Astrocyte (in vitro differentiated cells and primary cell): Measurements from ENCODE around the gene TRPM3. TPM values are rescaled to one million over a fixed set of nuclear protein-coding genes. Genes with fewer than 3 reads are reported as not detected.
A peak's percentile ranks its signal among the peaks of the same experiment; 100 is the strongest.

Experiments used
- DNase-seq: peaks from one replicate; pipeline ENCODE4 v3.0.0-alpha.2; 2010; ENCODE audit warnings: low read depth
- FAIRE-seq: peaks from 2 replicates; lab custom pipeline; 2011; peaks lifted over from hg19 to GRCh38; lab: Jason Lieb, UNC
- H2AFZ ChIP-seq: 2 replicates; pipeline ENCODE4 v1.6.0; 2012; ENCODE audit warnings: low read depth, low read length, inconsistent platforms
- H3K27ac ChIP-seq: 2 replicates; pipeline ENCODE4 v1.5.1; 2011; ENCODE audit warnings: low read depth, low read length, inconsistent platforms
- H3K27me3 ChIP-seq: 2 replicates; pipeline ENCODE4 v1.6.0; 2011; ENCODE audit warnings: low read length, inconsistent platforms; ENCODE audit not compliant: insufficient read depth
- H3K36me3 ChIP-seq: 2 replicates; pipeline ENCODE4 v1.5.1; 2011; ENCODE audit warnings: low read length, inconsistent platforms; ENCODE audit not compliant: insufficient read depth
- H3K4me1 ChIP-seq: 2 replicates; pipeline ENCODE4 v1.5.1; 2011; ENCODE audit warnings: low read length, inconsistent platforms; ENCODE audit not compliant: insufficient read depth
- H3K4me2 ChIP-seq: 2 replicates; pipeline ENCODE4 v1.6.0; 2012; ENCODE audit warnings: low read length, inconsistent platforms
- H3K4me3 ChIP-seq: 2 replicates; pipeline ENCODE4 v1.5.1; 2011; ENCODE audit warnings: low read depth, mild to moderate bottlenecking, low read length, inconsistent platforms; ENCODE audit not compliant: insufficient read depth
- H3K79me2 ChIP-seq: 2 replicates; pipeline ENCODE4 v1.6.0; 2012; ENCODE audit warnings: mild to moderate bottlenecking, low read length, inconsistent platforms; ENCODE audit not compliant: insufficient read depth
- H3K9ac ChIP-seq: 2 replicates; pipeline ENCODE4 v1.6.0; 2012; ENCODE audit warnings: mild to moderate bottlenecking, low read length, inconsistent platforms
- H3K9me3 ChIP-seq: 2 replicates; pipeline ENCODE4 v1.5.1; 2012; ENCODE audit warnings: low read depth, mild to moderate bottlenecking, low read length, inconsistent platforms; ENCODE audit not compliant: insufficient read depth
- H4K20me1 ChIP-seq: 2 replicates; pipeline ENCODE4 v1.6.0; 2012; ENCODE audit warnings: low read length, inconsistent platforms; ENCODE audit not compliant: insufficient read depth
- H3K27ac Mint-ChIP-seq: one replicate; pipeline ENCODE4 v1.8.0; 2021; ENCODE audit warnings: mild to moderate bottlenecking, mixed read lengths; ENCODE audit not compliant: unreplicated experiment
- H3K27me3 Mint-ChIP-seq: one replicate; pipeline ENCODE4 v1.8.0; 2021; ENCODE audit warnings: low read depth, mixed read lengths; ENCODE audit not compliant: unreplicated experiment
- H3K36me3 Mint-ChIP-seq: one replicate; pipeline ENCODE4 v1.8.0; 2021; ENCODE audit warnings: low read depth, mixed read lengths; ENCODE audit not compliant: unreplicated experiment
- H3K4me1 Mint-ChIP-seq: one replicate; pipeline ENCODE4 v1.8.0; 2021; ENCODE audit warnings: low read depth, mixed read lengths; ENCODE audit not compliant: unreplicated experiment
- H3K4me3 Mint-ChIP-seq: one replicate; pipeline ENCODE4 v1.8.0; 2021; ENCODE audit warnings: mild to moderate bottlenecking, moderate library complexity, mixed read lengths; ENCODE audit not compliant: unreplicated experiment
- H3K9me3 Mint-ChIP-seq: one replicate; pipeline ENCODE4 v1.8.0; 2021; ENCODE audit warnings: mild to moderate bottlenecking, mixed read lengths; ENCODE audit not compliant: unreplicated experiment
- EZH2 ChIP-seq: IDR thresholded peaks from 2 replicates; pipeline ENCODE4 v1.6.1; 2012; ENCODE audit warnings: mild to moderate bottlenecking, low read length, inconsistent platforms; ENCODE audit not compliant: insufficient read depth
- total RNA-seq: library from RNA; stranded (reverse); gene quantifications from 2 replicates; pipeline ENCODE4 v1.2.1, GENCODE V29; 2021
- TF ChIP-seq, protein P1 (sequence below): IDR thresholded peaks from 2 replicates; pipeline ENCODE4 v1.5.1; 2011; ENCODE audit warnings: low read depth, mild to moderate bottlenecking, inconsistent platforms, low read length, moderate library complexity; ENCODE audit not compliant: insufficient read depth

Gene TRPM3
- total RNA-seq, 1 donor from 2014 or later: 0.14 TPM

DNA sequence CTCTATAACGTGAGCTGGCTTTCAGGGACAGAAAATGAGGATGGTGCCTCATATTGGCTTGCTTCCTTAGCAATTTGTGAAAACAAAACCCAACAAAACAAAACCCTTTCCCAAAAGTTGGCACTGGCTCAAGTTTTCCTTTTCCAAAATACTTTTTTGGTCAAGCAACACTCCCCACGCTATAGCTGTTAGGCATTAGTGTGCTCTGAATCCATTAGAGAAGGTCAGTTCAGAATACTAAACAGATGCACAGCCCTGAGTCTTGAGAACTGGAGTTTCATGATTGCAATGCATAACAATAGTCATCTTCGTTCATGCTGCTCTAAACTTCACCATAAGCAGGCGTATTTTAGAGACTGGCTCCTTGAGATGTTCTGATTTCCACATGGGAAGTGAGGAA lies 534.9 kb downstream of the TRPM3 start:
- Histone ChIP-seq H3K4me3 (no peak overlapping the region), H4K20me1 (no peaks in the 10 kb centered on the region), H3K79me2 (no peaks in the 10 kb centered on the region), H2AFZ (peak overlapping the region; percentile 49), H3K27ac (peak overlapping the region; percentile 91), H3K4me1 (peaks cover 46% of the 10 kb centered on the region), H3K9me3 (no peaks in the 10 kb centered on the region), H3K4me2 (peak overlapping the region; percentile 66), H3K9ac (peak overlapping the region; percentile 81), H3K36me3 (no peaks in the 10 kb centered on the region), H3K27me3 (no peaks in the 10 kb centered on the region)
- Mint-ChIP-seq H3K27me3 (no peaks in the 10 kb centered on the region), H3K4me3 (no peak overlapping the region), H3K36me3 (no peaks in the 10 kb centered on the region), H3K9me3 (no peaks in the 10 kb centered on the region), H3K4me1 (peaks cover 35% of the 10 kb centered on the region), H3K27ac (no peak overlapping the region)
- DNase-seq: no peak
- FAIRE-seq: peak; percentile 47
- TF ChIP-seq, protein P1, sequence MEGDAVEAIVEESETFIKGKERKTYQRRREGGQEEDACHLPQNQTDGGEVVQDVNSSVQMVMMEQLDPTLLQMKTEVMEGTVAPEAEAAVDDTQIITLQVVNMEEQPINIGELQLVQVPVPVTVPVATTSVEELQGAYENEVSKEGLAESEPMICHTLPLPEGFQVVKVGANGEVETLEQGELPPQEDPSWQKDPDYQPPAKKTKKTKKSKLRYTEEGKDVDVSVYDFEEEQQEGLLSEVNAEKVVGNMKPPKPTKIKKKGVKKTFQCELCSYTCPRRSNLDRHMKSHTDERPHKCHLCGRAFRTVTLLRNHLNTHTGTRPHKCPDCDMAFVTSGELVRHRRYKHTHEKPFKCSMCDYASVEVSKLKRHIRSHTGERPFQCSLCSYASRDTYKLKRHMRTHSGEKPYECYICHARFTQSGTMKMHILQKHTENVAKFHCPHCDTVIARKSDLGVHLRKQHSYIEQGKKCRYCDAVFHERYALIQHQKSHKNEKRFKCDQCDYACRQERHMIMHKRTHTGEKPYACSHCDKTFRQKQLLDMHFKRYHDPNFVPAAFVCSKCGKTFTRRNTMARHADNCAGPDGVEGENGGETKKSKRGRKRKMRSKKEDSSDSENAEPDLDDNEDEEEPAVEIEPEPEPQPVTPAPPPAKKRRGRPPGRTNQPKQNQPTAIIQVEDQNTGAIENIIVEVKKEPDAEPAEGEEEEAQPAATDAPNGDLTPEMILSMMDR: no peak
- no peak for TF ChIP-seq EZH2

DNA sequence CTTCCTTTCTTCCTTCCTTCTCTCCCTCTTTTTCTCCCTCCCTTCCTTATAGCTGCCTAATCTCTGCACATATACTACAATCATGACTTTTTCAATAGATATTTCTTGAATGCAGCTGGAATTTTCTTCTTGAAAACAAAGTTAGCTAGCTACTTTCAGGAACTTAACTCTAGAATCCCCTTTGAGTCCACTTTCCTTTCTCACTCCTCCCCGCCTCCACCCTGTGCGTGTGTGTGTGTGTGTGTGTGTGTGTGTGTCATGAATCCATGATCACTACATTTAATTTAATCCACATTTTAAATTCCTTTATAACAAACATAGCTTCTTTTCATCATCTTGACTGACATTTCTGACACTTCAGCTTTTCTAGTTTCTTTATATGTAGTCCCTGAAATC lies 539.5 kb downstream of the TRPM3 start:
- Histone ChIP-seq H3K4me1 (peaks cover 9% of the 10 kb centered on the region), H3K9ac (no peak overlapping the region), H3K27me3 (no peaks in the 10 kb centered on the region), H3K4me2 (no peak overlapping the region), H3K9me3 (no peaks in the 10 kb centered on the region), H3K36me3 (no peaks in the 10 kb centered on the region), H3K27ac (no peak overlapping the region), H2AFZ (no peak overlapping the region), H4K20me1 (no peaks in the 10 kb centered on the region), H3K79me2 (no peaks in the 10 kb centered on the region), H3K4me3 (no peak overlapping the region)
- peaks cover 6% of the 10 kb centered on the region for H3K4me1 Mint-ChIP-seq
- DNase-seq (no peak), FAIRE-seq (no peak)
- peaks cover 2% of the 10 kb centered on the region for H3K27me3 Mint-ChIP-seq
- no peak overlapping the region for H3K4me3 Mint-ChIP-seq
- no peak overlapping the region for H3K27ac Mint-ChIP-seq
- TF ChIP-seq, protein P1: no peak
- TF ChIP-seq EZH2: no peak
- peaks cover 2% of the 10 kb centered on the region for H3K9me3 Mint-ChIP-seq
- no peaks in the 10 kb centered on the region for H3K36me3 Mint-ChIP-seq

DNA sequence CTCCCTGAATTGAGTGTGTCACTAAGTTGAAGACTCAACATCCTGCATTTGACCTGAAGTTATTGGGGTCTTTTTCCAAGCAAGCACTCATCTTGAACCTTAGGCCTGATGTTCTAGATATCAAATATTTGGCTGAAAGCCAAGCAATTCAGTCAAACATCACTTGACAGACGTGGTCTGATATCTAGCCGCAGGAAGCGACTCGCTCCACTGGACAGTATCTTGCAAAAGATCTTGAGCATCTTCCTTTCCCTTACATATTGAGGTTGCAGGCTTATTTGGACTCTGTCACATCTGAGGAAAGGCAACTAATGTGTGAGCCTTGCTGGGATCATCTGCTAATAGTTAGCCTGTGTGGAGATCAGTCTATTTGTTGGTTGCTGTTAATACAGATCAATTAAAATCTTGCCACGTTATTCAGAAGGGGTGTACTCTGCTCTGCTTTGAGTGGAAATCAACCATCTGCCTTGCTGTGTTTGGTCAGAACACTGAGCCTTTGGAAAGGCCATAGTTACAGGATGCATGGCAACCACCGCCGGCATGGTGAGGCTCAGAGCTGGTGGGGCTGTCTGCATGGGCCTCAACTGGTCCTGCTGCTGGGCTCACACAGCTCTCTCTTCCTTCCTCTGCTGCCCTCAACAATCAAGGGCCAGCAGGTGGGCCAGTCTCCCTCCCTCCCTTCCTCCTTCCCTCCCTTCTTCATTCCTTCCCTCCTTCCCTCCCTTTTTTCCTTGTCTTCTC lies 540.0 kb downstream of the TRPM3 start:
- H3K36me3 ChIP-seq: no peaks in the 10 kb centered on the region
- no peak overlapping the region for H3K4me3 ChIP-seq
- peaks cover 3% of the 10 kb centered on the region for H3K4me1 ChIP-seq
- H3K4me2 ChIP-seq: no peak overlapping the region
- Mint-ChIP-seq H3K9me3 (peaks cover 2% of the 10 kb centered on the region), H3K36me3 (no peaks in the 10 kb centered on the region), H3K4me1 (peaks cover 1% of the 10 kb centered on the region), H3K27me3 (peaks cover 2% of the 10 kb centered on the region), H3K4me3 (no peak overlapping the region), H3K27ac (no peak overlapping the region)
- no peaks in the 10 kb centered on the region for H4K20me1 ChIP-seq
- H3K9ac ChIP-seq: no peak overlapping the region
- TF ChIP-seq, protein P1: no peak
- no peak for TF ChIP-seq EZH2
- H3K9me3 ChIP-seq: no peaks in the 10 kb centered on the region
- H3K79me2 ChIP-seq: no peaks in the 10 kb centered on the region
- no peak for DNase-seq
- no peak for FAIRE-seq
- H3K27ac ChIP-seq: no peak overlapping the region
- H3K27me3 ChIP-seq: no peaks in the 10 kb centered on the region
- H2AFZ ChIP-seq: no peak overlapping the region
